Fibroblast of lung (primary cell): ENCODE measurements around the gene ZBTB4. TPM values are rescaled to one million over a fixed set of nuclear protein-coding genes. Genes with fewer than 3 reads are reported as not detected.
A peak's percentile ranks its signal among the peaks of the same experiment; 100 is the strongest.

Experiments used
- DNase-seq, 2 donors: peaks; one replicate each; pipeline versions ENCODE4 v3.0.0 to v3.0.0-alpha.2; 2010; ENCODE audit warnings: low read depth in 2 of 2
- H2AFZ ChIP-seq: 2 replicates; pipeline ENCODE4 v1.5.1; 2012; ENCODE audit warnings: low read length, control low read depth, inconsistent platforms
- H3K27ac ChIP-seq: 2 replicates; pipeline ENCODE4 v1.5.1; 2011; ENCODE audit warnings: low read length, control low read depth; ENCODE audit not compliant: insufficient read depth
- H3K27me3 ChIP-seq: 2 replicates; pipeline ENCODE4 v1.5.1; 2011; ENCODE audit warnings: mild to moderate bottlenecking, low read length; ENCODE audit not compliant: control insufficient read depth, insufficient read depth
- H3K36me3 ChIP-seq: 2 replicates; pipeline ENCODE4 v1.5.1; 2011; ENCODE audit warnings: low read length; ENCODE audit not compliant: control insufficient read depth, insufficient read depth
- H3K4me1 ChIP-seq: 2 replicates; pipeline ENCODE4 v1.5.1; 2011; ENCODE audit warnings: low read length; ENCODE audit not compliant: control insufficient read depth, insufficient read depth; ENCODE audit errors: extremely low read depth
- H3K4me2 ChIP-seq: 2 replicates; pipeline ENCODE4 v1.5.1; 2011; ENCODE audit warnings: low read length, control low read depth; ENCODE audit not compliant: insufficient read depth; ENCODE audit errors: extremely low read depth
- H3K4me3 ChIP-seq, 4 experiments: fragments of 200-600 bp in 1 of 4; sonication (generic) in 1 of 4; replicated peaks in 1 of 4; 2 replicates each; pipeline ENCODE4 v1.5.1; 2011 to 2016; ENCODE audit warnings: low read length in 4 of 4, low read depth in 3 of 4, mild to moderate bottlenecking in 3 of 4, control low read depth in 2 of 4, inconsistent platforms in 1 of 4, mixed read lengths in 1 of 4; ENCODE audit not compliant: insufficient read depth in 1 of 4; ENCODE audit errors: control extremely low read depth in 1 of 4
- H3K79me2 ChIP-seq: 2 replicates; pipeline ENCODE4 v1.5.1; 2012; ENCODE audit warnings: mild to moderate bottlenecking, low read length, inconsistent platforms; ENCODE audit not compliant: control insufficient read depth, insufficient read depth
- H3K9ac ChIP-seq: 2 replicates; pipeline ENCODE4 v1.5.1; 2011; ENCODE audit warnings: mild to moderate bottlenecking, low read length, control low read depth; ENCODE audit not compliant: insufficient read depth
- H3K9me3 ChIP-seq: 2 replicates; pipeline ENCODE4 v1.5.1; 2012; ENCODE audit warnings: low read depth, low read length; ENCODE audit not compliant: control insufficient read depth, insufficient read depth
- H4K20me1 ChIP-seq: 2 replicates; pipeline ENCODE4 v1.5.1; 2011; ENCODE audit warnings: low read length; ENCODE audit not compliant: control insufficient read depth, insufficient read depth; ENCODE audit errors: extremely low read depth
- CTCF ChIP-seq, 2 donors: IDR thresholded peaks in 1 of 2; conservative IDR thresholded peaks in 1 of 2; 1 replicate in 1 of 2; 2 replicates in 1 of 2; pipeline ENCODE4 v1.5.1; 2011 to 2012; ENCODE audit warnings: low read length in 2 of 2, control low read depth in 1 of 2, inconsistent platforms in 1 of 2, low read depth in 1 of 2, mild to moderate bottlenecking in 1 of 2
- EZH2 ChIP-seq: IDR thresholded peaks from 2 replicates; pipeline ENCODE4 v1.5.1; 2012; ENCODE audit warnings: low read length, control low read depth, mild to moderate bottlenecking; ENCODE audit errors: missing control alignments
- polyA plus RNA-seq, 2 donors: library from polyadenylated mRNA; depleted of rRNA in 1 of 2; stranded (reverse) in 1 of 2; unstranded in 1 of 2; fragments of >200 nt; gene quantifications; 2 replicates each; pipeline ENCODE4 v1.2.1, GENCODE V29; 2011 to 2012; ENCODE audit warnings: missing spikeins in 1 of 2
- total RNA-seq: library from RNA; depleted of rRNA; stranded (reverse); fragments of >200 nt; gene quantifications from 2 replicates; pipeline ENCODE4 v1.2.1, GENCODE V29; 2014

Gene ZBTB4
- total and polyA plus RNA-seq, 2 donors (not counting 1 experiment from before 2014, with no cell fraction given), result 21.3 to 29.9 TPM

GRCh38 chr17:7440834-7441195 is 38.6 kb downstream of the ZBTB4 start:
- Histone ChIP-seq H4K20me1 (no peaks in the 10 kb centered on the region), H2AFZ (no peak overlapping the region), H3K4me3 (no peak overlapping the region), H3K9ac (no peak overlapping the region), H3K27me3 (peaks cover 27% of the 10 kb centered on the region), H3K4me2 (peak overlapping the region; percentile 92), H3K9me3 (no peaks in the 10 kb centered on the region), H3K79me2 (no peaks in the 10 kb centered on the region), H3K36me3 (no peaks in the 10 kb centered on the region), H3K27ac (no peak overlapping the region), H3K4me1 (peaks cover 18% of the 10 kb centered on the region)
- DNase-seq, result peak in 1 of 2 donors; percentile 57
- TF ChIP-seq EZH2 (no peak), CTCF (conservative IDR thresholded peaks at IDR 0.05 in 1 of 2, IDR thresholded peaks at IDR 0.05 in 1 of 2; ENCODE audit: low read depth in 1 of 2, low read length in 2 of 2) (peak in 1 of 2 donors; percentile 2)

GRCh38 chr17:7440113-7440833 is 39.2 kb downstream of the ZBTB4 start:
- Histone ChIP-seq H3K9me3 (no peaks in the 10 kb centered on the region), H3K4me1 (peaks cover 18% of the 10 kb centered on the region), H3K4me3 (peak overlapping the region; percentile 13 to 52 (median 33)), H3K79me2 (no peaks in the 10 kb centered on the region), H3K27ac (no peak overlapping the region), H3K4me2 (peak overlapping the region; percentile 92), H4K20me1 (no peaks in the 10 kb centered on the region), H3K9ac (no peak overlapping the region), H3K27me3 (peaks cover 25% of the 10 kb centered on the region), H2AFZ (no peak overlapping the region), H3K36me3 (no peaks in the 10 kb centered on the region)
- DNase-seq, result peak in 1 of 2 donors; percentile 14
- TF ChIP-seq CTCF (conservative IDR thresholded peaks at IDR 0.05 in 1 of 2, IDR thresholded peaks at IDR 0.05 in 1 of 2; ENCODE audit: low read depth in 1 of 2, low read length in 2 of 2) (no peak), EZH2 (peak; percentile 74)

GRCh38 chr17:7439462-7440112 is 39.8 kb downstream of the ZBTB4 start, which contains the start of gene FGF11:
FGF11 (plus strand) TSS chr17:7439512; CDS start chr17:7439621, 109 bp downstream.
- peaks cover 17% of the 10 kb centered on the region for H3K4me1 ChIP-seq
- no peaks in the 10 kb centered on the region for H3K9me3 ChIP-seq
- TF ChIP-seq EZH2, result peak; percentile 65
- no peak for TF ChIP-seq CTCF (conservative IDR thresholded peaks at IDR 0.05 in 1 of 2, IDR thresholded peaks at IDR 0.05 in 1 of 2; ENCODE audit: low read depth in 1 of 2, low read length in 2 of 2)
- H2AFZ ChIP-seq, result no peak within 1 kb of the TSS
- H3K9ac ChIP-seq, result no peak within 1 kb of the TSS
- H3K27ac ChIP-seq, result no peak within 1 kb of the TSS
- DNase-seq, result no peak
- H4K20me1 ChIP-seq, result no peaks in the 10 kb centered on the region
- H3K27me3 ChIP-seq, result peaks cover 25% of the 10 kb centered on the region
- H3K4me2 ChIP-seq, result peak within 1 kb of the TSS; percentile 92
- no peaks in the 10 kb centered on the region for H3K79me2 ChIP-seq
- H3K36me3 ChIP-seq, result no peaks in the 10 kb centered on the region
- H3K4me3 ChIP-seq, result peak within 1 kb of the TSS; percentile 21 to 52 (median 35)
